ENCODE measurements around the gene WASF2. TPM values are rescaled to one million over a fixed set of nuclear protein-coding genes. Genes with fewer than 3 reads are reported as not detected.

Gene WASF2
- total RNA-seq, 4 donors from 2014 or later: 74.7 to 107 (median 79.8) TPM

GRCh38 chr1:27447399-27447798 is 42.6 kb downstream of the WASF2 start:
- no peak for TF ChIP-seq POLR2AphosphoS5 (IDR thresholded peaks at IDR 0.05)
- TF ChIP-seq POLR2A (IDR thresholded peaks at IDR 0.05): no peak
- no peak for TF ChIP-seq EP300 (IDR thresholded peaks at IDR 0.05)
- TF ChIP-seq CTCF (IDR thresholded peaks at IDR 0.05): no peak
- Histone ChIP-seq H3K4me1 (peaks cover 0 to 91% (median 17%) of the 10 kb centered on the region in 3 donors), H3K9me3 (no peaks in the 10 kb centered on the region), H3K27me3 (no peaks in the 10 kb centered on the region), H3K27ac (no peak overlapping the region), H3K4me3 (no peak overlapping the region), H3K36me3 (peaks cover 0 to 20% of the 10 kb centered on the region in 2 donors)
- WGBS, 2 donors (ENCODE audit: low coverage in 1 of 2): 51 to 72% methylated on average over 3 of the region's 3 CpGs
- ATAC-seq: no peak

GRCh38 chr1:27446496-27447020 is 43.4 kb downstream of the WASF2 start:
- H3K27ac ChIP-seq: peak overlapping the region in 1 of 4 donors; percentile 7
- no peaks in the 10 kb centered on the region for H3K27me3 ChIP-seq
- H3K9me3 ChIP-seq: no peaks in the 10 kb centered on the region
- H3K36me3 ChIP-seq: peaks cover 0 to 20% of the 10 kb centered on the region in 2 donors
- TF ChIP-seq POLR2AphosphoS5 (IDR thresholded peaks at IDR 0.05): no peak
- WGBS, 2 donors (ENCODE audit: low coverage in 1 of 2): 75 to 87% methylated on average over 3 of the region's 6 CpGs
- no peak for ATAC-seq
- H3K4me1 ChIP-seq: peaks cover 0 to 82% (median 15%) of the 10 kb centered on the region in 3 donors
- no peak overlapping the region for H3K4me3 ChIP-seq

- Histone ChIP-seq H3K9me3 (no peaks in the 10 kb centered on the region), H3K27me3 (no peaks in the 10 kb centered on the region), H3K27ac (peak overlapping the region in 3 of 4 donors; percentile 1 to 16 (median 14)), H3K4me3 (no peak overlapping the region), H3K36me3 (peaks cover 0 to 26% of the 10 kb centered on the region in 2 donors), H3K4me1 (peaks cover 0 to 71% (median 12%) of the 10 kb centered on the region in 3 donors)
- whole genome bisulfite sequencing, 2 donors (ENCODE audit: low coverage in 1 of 2): 65 to 67% methylated on average over 4 of the region's 4 CpGs
- TF ChIP-seq POLR2A (IDR thresholded peaks at IDR 0.05) (no peak), CTCF (IDR thresholded peaks at IDR 0.05) (no peak), POLR2AphosphoS5 (IDR thresholded peaks at IDR 0.05) (no peak), EP300 (IDR thresholded peaks at IDR 0.05) (no peak)
- ATAC-seq: no peak
These were observed 44.6 kb downstream of the WASF2 start for GRCh38 chr1:27445177-27445936.

GRCh38 chr1:27444632-27445031 is 45.3 kb downstream of the WASF2 start:
- ATAC-seq: no peak
- H3K9me3 ChIP-seq: no peaks in the 10 kb centered on the region
- WGBS, 2 donors (ENCODE audit: low coverage in 1 of 2): 11 to 13% methylated on average over 1 of the region's 1 CpG
- peaks cover 0 to 74% (median 12%) of the 10 kb centered on the region in 3 donors for H3K4me1 ChIP-seq
- H3K27me3 ChIP-seq: no peaks in the 10 kb centered on the region
- H3K4me3 ChIP-seq: no peak overlapping the region
- H3K27ac ChIP-seq: peak overlapping the region in 2 of 4 donors; percentile 14 to 16
- peaks cover 0 to 24% of the 10 kb centered on the region in 2 donors for H3K36me3 ChIP-seq
- TF ChIP-seq POLR2AphosphoS5 (IDR thresholded peaks at IDR 0.05): no peak
- no peak for TF ChIP-seq CTCF (IDR thresholded peaks at IDR 0.05)
- TF ChIP-seq EP300 (IDR thresholded peaks at IDR 0.05): no peak
- TF ChIP-seq POLR2A (IDR thresholded peaks at IDR 0.05): no peak

- ATAC-seq: no peak
- peaks cover 30 to 80% (median 45%) of the 10 kb centered on the region in 3 donors for H3K4me1 ChIP-seq
- no peaks in the 10 kb centered on the region for H3K9me3 ChIP-seq
- 25 to 32% methylated on average over 2 of the region's 2 CpGs for WGBS, 2 donors (ENCODE audit: low coverage in 1 of 2)
- H3K27me3 ChIP-seq: no peaks in the 10 kb centered on the region
- TF ChIP-seq POLR2A (IDR thresholded peaks at IDR 0.05) (no peak), POLR2AphosphoS5 (IDR thresholded peaks at IDR 0.05) (no peak), EP300 (IDR thresholded peaks at IDR 0.05) (no peak), CTCF (IDR thresholded peaks at IDR 0.05) (no peak)
- H3K27ac ChIP-seq: peak overlapping the region in 1 of 4 donors; percentile 12
- peaks cover 0 to 6% of the 10 kb centered on the region in 2 donors for H3K36me3 ChIP-seq
- no peak overlapping the region for H3K4me3 ChIP-seq
These were observed 50.8 kb downstream of the WASF2 start for GRCh38 chr1:27439150-27439549.
